D341Med (cell line): ENCODE results near the gene WNT9B.
"Not testable (repeated sequence)": the region's sequence is repeated elsewhere in the genome, so short reads cannot be mapped to it uniquely, and the experiment has no call there.

Source experiments
- DNase-seq: peaks from one replicate; pipeline ENCODE4 v3.0.0; 2012; ENCODE audit warnings: low spot score

WNT9B gene

DNA sequence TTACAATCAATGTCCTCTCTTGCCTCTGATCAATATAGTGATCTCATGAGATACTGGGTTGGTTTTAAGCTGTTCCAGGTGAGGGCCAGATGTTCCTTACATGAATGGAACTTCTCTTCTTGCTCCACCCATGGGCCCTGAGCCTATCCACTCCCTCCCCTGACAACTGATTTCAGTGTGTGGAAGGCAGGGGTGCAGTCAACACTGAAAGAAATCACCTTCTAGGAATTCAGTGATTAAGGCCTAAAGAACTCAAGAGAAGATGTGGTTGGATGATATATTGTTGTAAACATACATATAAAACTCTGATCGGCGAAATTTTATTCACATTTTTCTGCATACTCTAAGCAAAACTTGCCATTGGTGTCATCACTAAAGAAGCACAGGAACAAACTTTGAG, 64.8 kb downstream of the WNT9B start:
- no peak for DNase-seq

DNA sequence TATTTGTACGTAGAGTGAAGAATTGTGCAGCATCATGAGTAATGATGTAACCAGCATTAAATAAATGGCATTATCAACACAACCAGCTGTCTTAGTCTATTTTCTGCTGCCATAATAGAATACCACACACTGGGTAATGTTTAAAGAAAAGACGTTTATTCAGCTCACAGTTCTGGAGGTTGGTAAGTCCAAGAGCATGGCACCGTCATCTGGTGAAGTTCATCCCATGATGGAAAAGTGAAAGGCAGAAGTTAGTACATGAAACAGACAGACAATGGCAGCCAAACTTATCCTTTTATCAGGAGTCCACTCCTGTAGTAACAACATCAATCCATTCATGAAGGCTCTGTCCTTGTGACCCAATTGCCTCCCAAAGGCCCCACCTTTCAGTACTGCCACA, 65.2 kb downstream of the WNT9B start:
- no peak for DNase-seq

DNA sequence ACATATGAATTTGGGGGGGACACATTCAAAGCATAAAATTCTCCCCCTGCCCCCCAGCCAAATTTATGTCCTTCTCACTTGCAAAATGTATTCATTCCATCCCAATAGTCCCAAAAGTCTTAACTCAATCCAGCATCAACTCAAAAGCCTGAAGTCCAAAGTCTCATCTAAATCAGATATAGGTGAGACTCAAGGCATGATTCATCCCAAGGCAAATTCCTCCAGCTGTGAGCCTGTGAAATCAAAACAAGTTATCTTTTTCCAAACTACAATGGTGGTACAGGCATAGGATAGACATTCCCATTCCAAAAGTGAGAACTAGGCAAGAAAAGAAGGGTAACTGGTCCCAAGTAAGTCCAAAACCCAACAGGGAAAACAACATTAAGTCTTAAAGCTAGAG, 65.7 kb downstream of the WNT9B start:
- DNase-seq, result no peak

DNA sequence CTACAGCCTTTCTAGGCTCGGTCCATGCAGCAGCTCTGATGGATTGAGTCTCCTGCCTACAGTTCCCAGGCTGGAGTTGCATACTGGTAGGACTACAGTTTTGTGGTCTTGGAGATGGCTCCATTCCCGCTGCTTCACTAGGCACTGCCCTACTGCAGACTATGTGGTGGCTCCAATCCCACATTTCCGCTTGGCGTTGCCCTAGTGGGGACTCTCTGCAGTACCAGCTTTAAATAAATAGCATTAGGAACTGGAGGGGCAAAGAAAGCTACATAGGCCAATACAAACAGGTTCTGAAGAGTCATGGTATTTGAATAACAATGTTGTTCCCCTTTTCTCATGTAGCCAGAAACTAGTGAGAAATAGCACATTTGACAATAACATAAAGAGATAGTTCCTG, 66.1 kb downstream of the WNT9B start:
- no peak for DNase-seq

DNA sequence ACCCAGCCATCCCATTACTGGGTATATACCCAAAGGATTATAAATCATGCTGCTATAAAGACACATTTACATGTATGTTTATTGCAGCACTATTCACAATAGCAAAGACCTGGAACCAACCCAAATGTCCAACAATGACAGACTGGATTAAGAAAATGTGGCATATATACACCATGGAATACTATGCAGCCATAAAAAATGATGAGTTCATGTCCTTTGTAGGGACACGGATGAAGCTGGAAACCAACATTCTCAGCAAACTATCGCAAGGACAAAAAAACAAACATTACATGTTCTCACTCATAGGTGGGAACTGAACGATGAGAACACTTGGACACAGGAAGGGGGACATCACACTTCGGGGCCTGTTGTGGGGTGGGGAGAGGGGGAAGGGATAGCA, 70.6 kb downstream of the WNT9B start:
- DNase-seq, result not testable (repeated sequence)

DNA sequence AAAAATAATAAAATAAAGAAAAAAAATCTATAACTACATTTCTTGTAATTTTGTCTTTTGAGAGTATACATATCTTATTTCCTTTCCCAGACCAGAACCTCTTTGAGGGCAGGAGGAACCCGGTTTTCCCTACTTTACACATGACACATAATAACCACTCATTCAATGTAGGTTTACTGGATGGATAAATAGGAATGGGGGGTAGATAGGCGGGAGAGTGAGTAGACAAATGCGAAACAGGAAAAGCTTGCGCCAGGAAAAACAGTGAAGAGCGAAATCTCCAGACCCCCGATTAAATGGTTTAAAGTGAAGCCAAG, 71.1 kb downstream of the WNT9B start:
- DNase-seq, result no peak

DNA sequence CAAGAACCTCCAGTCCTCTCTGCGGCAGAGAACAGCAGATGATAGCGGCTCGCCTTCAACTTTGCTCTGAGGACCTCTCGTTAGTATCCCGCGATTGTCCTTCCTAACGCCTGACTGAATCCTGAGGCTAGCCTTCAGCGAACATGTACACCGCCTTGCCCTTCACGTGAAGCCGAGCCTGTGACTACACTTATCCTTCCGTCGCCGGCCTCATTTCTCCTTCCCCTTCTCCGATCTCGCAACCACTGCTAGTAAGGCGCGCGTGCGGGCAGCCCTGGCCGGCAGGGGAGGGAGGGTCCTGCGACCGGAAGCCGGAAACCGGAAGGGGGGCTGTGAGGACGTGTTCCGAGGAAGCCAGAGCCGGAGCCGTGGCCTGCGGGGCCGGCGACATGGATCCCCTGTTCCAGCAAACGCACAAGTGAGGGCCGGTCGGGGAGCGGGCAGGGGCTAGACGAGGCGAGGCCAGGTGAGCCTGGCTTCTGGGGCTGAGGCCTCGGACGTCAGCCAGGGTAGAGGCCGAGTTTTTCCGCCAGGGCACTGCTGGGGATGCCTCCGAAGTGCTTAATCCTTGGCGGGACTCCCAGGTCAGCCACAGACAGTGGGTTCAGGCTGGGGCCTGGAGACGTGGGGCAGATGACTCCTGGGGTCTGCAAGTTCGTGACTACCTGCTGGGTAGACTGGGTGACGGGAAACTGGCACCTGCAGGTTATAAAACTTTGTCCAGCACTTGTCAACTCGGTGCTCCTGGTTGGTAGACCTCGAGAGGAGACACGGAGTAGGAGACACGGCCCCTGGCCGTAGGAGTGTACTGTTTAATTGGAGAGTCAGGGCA, 71.6 kb downstream of the WNT9B start, which contains the start of gene GOSR2:
Gene GOSR2, plus strand, starts transcription at position 357 of the 832 bp plus-strand sequence. Its CDS starts 33 bp downstream, at position 390.
- peak; percentile 100 for DNase-seq

DNA sequence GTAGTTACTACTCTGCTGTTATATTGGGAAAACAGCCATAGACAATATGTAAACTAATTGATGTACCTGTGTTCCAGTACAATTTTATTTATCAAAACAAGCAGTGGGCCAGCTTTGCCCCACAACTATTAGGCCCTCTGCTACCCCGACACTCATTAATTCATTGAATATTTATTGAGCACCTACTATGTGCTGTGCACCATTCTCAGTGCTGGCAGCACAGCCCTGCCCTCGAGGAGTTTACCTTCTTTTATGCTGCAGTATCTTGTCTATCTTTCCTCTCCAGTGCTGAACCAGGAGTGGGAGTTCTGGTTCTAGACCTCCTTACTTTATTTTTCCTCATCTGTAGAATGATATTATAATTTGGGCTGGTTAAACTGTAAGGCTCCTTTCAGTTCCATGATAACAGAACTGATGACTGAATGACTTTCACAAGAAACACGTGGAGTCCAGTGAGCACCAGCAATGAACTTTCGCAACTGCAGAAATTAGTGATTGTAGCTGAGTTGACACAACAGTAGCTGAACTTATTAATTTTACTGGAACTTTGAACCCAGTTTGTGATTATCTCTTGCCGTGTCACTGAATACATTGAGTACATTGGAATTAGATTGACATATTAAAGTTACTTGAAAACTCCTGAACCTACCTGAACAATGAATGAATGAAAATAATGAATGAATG, 73.9 kb downstream of the WNT9B start:
- DNase-seq, result no peak

DNA sequence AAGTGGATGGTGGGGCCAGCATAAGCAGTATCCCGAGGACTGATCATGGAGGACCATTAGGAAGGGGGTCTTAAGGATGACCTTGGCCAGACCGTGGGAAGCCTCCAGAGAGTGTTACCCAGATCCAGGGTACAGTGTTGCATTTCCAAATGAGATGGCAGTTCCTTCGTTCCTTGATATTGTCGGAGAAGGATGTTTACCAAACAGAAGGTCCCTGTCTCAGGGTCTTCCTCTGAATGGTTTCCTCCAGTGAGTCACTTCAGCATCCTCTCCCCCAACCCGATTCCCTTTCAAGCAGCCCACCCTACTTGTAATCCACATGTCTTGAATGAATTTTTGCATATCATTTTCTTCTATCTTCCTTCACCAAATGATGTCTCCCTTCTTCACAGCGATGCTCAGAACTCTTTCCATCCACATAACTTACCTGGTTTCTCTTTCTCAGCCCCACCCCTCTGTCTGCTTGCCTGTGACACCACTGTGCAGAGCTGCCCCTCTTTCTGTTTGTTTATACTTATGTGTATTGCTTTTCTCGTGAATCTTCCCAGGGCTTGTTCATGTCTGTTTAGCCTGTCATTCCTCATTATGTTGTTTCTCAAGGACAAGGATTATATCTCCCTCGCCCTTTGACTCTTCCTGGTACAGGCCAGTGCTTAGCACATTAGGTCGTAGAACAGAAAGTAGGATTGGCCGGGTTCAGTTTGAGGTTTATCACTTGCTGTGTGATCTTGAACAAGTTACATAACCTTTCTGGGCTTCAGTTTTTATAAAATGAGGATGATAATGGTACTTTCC, 77.3 kb downstream of the WNT9B start:
- no peak for DNase-seq

DNA sequence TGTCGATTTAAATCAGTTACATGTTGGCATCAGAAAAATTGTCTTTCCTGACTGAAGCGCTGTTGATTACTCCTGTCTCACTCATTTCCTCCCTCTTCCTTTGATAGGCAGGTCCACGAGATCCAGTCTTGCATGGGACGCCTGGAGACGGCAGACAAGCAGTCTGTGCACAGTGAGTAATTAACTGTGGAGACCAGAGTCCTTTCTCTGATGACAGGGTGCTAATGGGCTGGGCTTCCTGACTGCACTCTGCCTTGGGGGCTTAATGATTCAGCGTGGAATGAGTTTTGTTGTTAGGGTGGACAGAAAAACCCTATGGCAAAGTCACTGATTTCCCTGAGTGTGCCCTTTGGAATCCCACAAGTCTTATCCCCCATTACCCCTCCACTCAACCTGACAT, 78.0 kb downstream of the WNT9B start:
- DNase-seq, result peak; percentile 70

DNA sequence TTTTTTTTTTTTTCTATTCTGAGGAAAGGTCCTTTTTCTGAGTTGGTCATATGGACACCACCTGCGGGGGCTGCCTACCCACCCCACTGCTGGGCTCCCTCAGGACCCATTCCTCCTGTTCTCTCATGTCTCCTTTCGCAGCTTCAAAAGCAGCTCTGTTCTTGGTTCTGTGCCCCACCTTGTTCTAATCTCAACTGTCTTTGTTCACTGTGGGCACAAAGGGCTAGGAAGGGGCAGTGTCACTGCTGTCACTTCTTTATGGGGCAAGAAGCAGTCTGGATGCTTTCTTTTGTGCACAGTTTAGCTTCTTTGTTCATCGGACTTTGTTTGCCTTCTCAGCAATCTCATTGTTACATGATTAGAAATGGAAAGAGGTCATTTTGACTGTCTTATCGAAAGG, 78.7 kb downstream of the WNT9B start:
- peak; percentile 27 for DNase-seq

DNA sequence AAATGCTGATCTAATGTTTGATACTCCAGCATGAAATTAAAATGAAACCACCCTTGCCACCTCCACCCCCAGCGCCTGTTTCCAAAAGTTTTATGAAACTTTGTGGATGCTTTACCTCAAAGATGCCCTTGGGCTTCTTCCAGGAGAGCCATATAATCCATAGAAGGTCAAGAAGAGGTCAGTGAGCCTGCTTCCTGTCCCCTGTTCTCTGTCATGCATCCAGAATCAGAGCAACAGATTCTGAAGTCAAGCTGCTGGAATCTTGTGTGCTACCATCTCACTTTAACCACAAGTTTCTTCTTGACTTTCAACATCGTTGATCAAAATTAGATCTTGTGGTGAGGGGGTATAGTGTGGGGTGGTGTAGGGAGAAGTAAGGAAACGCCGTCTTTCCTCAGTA, 80.2 kb downstream of the WNT9B start:
- no peak for DNase-seq

DNA sequence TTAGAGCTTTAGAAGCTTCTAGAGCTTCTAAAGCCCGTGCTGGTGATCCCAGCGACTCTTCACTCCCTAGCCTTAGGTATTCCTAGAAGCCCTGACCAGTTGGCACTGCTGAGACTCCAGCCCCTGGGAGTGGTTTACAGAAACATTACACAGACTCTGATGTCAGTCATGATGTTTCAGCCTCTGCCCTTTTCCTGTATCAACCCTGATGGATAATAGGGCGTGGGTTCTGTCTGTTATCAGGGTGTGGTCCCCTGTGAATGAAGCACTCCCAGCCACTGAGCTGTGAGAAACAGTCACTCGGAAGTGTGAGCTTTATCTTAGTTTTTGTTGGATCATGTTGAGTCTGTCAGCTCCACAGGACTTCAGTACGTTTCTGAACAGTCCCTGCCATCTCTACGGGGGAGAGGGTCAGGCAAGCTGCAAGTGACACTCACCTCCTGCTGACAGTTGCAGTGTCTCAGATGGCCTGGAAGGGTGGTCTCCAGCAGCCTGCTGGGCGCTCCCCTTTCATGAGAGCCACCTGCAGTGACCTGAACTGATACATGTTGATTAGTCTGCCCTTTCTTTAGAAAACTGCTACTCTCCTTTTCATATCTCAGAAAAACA, 84.4 kb downstream of the WNT9B start:
- DNase-seq, result no peak
